Measurements from ENCODE around the gene TAX1BP1.
"Not testable (repeated sequence)": the region's sequence is repeated elsewhere in the genome, so short reads cannot be mapped to it uniquely, and the experiment has no call there.

The TAX1BP1 gene

DNA sequence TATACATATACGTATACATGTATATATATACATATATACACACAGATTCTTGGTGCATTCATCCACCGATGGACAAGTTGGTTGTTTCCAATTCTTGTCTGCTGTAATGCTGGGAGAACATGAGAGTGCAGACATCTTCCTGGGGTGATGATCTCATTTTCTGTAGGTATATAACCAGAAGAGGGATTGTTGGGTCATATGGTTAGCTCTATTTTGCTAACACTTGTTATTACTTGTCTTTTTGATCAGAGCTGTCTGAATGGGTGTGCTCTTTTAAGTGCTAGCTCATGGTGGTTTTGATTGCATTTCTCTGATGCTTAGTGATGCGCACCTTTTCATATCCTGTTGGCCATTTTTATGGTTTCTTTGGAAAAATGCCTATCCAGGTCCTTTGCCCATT, 106.4 kb downstream of the TAX1BP1 start:
- no peak for DNase-seq

DNA sequence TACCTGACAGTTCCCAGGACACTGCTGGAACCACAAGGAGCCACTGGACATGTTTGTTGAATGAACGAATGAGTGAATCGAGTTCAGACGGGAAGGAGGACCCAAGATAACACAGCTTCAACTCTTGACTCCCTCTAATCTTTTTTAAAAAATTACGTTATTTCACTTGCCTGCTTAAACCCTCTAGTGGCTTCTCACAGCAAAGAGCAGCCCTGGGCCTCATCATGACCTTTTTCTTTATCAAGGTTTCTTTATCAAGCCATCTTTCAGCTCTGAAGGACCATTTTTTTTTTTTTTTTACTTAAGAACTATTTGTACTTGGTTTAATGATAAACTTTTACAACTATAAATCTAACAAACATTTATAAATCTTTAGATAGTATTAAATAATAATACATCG, 110.6 kb downstream of the TAX1BP1 start:
- DNase-seq, result no peak

DNA sequence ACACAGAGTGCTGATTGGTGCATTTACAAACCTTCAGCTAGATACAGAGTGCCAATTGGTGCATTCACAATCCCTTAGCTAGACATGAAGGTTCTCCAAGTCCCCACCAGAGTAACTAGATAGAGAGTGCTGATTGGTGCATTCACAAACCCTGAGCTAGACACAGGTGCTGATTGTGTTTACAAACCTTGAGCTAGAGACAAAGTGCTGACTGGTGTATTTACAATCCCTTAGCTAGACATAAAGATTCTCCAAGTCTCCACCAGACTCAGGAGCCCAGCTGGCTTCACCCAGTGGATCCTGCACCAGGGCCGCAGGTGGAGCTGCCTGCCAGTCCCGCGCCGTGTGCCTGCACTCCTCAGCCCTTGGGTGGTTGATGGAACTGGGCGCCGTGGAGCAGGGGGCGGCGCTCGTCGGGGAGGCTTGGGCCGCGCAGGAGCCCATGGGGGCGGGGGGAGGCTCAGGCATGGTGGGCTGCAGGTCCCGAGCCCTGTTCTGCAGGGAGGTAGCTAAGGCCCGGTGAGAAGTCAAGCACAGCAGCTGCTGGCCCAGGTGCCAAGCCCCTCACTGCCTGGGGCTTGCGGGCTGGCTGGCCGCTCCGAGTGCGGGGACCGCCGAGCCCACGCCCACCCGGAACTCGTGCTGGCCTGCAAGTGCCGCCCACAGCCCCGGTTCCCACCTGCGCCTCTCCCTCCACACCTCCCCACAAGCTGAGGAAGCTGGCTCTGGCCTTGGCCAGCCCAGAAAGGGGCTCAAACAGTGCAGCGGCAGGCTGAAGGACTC, 116.9 kb downstream of the TAX1BP1 start:
- DNase-seq, result not testable (repeated sequence)

DNA sequence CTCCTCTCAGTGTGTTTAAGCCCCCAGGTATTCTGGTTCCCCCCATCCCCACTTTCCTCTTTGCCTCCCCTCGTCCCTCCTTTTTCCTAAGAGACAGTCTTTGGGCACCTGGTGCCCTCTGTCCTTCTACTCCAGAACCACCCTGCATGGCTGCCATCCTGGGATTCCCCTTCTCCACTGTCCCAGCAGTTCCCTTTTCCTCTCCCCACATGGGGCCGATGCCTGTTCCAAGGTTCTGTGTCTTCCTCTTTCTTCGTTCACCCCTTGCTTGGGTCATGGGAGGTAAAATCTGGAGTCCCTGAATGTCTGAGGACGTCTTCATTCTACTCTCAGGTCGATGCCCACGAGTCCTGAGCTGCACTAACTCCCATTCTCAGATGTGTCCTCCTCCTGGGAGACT, 120.8 kb downstream of the TAX1BP1 start:
- DNase-seq, result no peak

DNA sequence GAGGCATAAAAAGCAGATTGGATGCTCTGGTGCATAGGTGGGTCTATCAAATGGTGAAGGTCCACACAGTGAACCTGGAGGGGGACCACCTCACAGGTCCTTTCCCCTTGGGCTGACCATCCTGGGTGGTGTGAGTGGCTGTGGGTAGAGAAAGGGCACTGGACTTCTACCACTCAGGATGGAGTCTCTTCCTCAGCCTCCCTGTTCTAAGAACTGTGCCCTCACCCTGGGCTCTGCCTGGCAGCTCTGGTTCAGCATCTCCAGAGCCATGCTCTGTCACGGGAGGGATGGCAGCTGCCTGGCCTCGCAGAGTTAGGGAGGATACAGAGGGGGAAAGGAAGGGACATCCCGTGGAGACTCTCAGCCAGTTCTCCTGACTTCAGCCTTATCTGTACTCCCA, 121.8 kb downstream of the TAX1BP1 start:
- no peak for DNase-seq

DNA sequence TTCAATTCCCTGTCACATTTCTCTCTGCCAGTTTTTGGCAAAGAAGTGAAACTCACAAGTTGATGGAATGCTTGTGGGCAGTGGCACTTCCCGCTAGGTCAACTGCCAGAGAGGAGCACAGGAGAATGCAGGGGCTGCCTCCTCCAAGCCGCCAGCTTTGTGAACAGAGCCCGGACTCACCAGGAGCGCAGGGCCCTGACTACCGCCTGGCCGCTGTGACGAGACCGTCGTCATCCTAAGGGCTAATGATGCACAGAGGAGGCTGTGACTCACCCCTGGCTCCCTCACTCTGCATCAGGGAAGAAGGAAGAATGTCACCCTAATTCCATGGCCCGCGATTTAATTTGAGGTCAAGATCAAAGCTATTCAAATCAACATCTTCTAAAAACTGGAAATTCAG, 123.9 kb downstream of the TAX1BP1 start:
- no peak for DNase-seq

DNA sequence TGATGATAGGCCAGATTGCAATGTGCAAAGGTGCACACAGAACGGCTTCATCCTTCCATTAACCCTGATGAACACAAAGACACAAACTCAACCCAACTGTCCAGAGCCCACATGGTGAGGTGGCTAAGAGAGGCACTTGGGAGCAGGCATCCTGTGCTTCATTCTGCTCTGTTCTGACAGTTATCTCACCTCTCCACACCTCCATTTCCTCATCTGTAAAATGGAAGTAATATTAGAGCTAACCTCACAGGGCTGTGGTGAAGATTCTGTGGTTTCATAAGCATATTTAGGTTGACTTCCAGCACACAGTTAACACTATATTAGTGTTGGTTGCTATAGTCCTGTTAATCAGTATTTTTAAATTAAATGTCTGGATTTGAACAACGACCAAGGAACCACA, 126.3 kb downstream of the TAX1BP1 start:
- no peak for DNase-seq

DNA sequence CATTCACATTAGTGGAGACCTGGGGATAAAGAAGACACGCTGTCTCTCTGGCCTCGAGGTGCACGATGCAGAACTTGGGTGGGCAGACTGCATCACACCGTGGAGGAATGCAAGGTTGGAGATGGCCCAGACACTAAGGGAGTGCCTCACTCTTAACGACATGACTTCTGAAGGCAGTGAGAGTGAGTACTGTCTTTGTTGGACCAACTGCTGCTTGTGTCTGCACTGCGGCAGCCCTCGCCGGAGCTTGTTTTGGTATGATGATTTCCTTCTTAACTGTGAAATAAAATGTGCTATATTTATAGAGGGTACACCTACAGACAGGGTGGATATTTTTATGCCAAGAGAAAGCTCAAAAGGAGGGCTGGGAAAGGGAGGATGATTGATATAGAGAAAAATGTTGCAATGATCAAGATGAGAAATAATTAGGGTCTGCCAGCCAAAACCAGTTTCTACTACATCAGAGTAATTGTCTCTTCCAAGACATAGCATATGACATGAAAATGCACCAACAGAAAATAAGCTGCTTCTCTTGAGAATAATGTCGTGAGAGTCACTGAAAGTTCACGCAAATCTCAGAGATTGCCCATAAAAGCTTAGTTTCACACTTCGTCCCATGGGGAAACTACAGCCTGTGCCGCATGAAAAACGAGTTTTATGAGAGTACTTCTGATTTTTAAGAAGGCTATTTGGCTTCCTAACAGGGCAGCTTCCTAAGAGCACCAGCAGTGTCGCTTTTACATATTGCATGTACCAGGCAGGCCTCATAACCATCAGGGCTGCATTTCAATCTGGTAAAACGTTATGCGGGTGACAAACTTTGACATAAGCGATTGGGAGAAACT, 127.1 kb downstream of the TAX1BP1 start:
- no peak for DNase-seq

DNA sequence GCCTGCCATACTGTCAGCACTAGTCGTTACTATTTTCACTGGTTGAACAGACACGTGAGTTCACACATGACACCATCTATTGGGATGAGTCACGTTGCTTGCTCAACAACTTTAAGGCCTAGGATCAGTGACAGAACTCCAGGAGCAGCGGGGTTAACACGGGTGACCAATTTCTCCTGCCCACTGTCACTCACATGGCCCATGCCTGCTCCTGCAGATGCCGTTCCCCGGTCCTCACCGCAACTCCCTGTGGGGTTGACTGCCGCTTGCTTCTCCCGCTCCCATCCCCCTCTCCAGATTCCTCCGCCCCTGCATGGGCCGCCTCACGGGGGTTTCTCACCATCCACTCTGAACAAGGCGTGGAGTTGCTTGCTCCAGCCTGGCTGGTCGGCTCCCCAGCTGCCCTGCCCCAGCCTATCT, 128.2 kb downstream of the TAX1BP1 start:
- no peak for DNase-seq

DNA sequence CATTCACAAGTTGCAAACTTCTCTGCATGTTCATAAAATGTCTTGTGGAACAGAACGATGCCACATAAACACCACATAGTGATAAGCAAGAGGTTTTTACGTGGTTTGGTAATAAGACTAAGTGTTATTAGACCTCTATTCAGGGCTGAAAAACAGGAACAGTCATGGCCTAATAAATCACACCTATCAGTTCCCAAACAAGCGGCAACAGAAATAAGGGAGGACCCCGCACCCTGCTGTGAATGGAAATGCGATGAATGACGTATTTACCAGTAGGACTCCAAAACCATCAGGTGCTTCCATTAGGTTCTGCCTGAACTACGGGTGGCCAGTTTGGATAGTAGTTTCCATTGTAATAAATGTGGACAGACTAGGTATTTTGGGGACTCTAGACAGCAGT, 129.1 kb downstream of the TAX1BP1 start:
- no peak for DNase-seq

DNA sequence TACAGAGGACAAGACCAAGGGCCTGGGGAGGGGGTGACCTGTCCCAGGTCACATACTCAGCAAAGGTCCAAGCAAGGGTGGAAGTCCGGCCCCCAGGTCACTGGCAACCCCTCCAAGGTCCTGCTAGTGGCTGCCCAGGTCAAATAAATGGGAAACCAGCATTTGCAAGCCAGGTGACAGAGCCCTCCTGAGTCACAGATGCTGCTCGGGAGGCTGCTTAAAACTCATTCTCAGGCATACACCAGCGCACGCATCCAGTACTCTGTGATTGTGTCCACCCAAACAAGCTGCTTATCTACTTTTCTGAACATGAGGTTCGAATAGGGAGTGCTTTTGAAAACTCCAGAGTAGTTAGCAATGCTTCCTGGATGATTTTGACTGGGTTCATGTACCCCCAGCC, 130.6 kb downstream of the TAX1BP1 start:
- DNase-seq, result no peak

DNA sequence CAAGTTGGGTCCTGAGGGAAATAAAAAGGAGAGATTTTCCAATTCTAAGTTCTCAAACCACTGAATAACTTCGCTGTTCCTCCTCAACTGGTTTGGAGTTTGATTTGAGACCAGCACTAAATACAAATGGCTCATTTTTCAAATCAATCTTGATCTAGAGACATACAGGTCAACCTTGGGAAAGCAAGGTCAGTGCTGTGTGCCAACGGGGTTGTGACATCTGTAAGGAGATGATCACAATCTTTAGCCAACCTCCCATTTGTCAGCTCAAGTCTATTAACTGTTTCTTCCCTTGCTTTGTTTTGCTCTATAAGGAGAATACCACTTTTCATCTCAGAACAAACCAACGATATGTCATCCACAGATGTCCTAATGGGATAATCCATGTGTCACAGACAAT, 131.1 kb downstream of the TAX1BP1 start:
- no peak for DNase-seq

DNA sequence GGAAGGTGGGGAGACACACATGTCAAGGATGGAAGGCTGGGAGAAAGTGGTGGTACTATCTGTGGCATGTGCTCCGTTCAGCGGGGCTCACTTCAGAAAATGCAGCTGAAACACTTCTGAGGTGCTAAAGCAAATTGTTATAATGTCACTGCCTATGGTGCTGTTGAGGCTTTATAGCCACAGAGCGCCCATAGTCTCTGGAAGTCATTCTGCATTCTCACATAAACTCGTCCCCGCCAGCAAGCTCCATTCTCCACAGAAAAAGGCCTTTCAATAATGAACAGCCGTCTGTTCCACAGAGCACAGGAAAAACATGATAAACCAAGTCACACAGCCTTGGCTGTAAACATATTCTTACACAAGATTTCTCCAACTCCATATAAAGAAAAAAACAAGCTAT, 131.9 kb downstream of the TAX1BP1 start:
- DNase-seq, result no peak

DNA sequence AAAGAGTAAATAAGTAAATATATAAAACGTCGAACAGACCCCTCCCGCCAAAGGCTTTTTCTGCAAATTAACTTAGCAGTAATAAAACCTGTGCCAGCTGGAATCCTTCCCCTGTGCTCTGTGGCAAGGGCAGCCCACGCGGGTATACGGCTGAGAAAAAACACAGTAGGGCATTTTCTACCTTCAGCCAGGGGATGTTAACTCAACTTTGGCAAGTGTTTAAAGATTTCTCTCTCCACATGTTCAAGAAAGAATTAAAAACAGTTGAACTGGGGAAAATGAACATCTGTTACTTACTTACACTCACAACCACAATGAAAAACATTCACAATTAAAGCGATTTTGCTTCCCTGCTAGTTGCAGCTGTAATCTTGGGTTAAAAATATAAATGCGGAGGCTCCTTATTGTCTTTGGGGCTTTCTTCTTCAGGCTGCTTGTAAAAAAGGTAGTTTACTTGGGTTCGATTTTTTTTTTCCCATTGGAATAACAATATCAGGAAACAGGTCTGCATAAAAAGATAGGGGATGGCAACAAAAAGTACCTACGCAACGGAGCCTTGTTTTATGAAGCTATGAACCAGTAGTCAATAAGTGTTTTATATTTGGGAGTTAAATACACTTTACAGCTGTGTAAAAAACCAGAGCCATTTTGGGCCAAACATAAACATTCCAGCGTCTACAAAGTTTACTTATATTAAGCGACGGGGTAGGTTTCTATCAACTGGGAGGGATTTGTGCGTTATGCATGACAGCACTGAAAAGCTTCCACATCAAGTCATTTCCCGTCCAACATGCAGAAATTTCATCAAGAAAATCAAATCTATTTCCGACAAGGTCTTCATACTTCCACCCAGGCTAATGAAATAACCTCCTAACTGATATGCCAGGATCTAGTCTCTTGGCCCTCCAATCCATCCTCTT, 132.7 kb downstream of the TAX1BP1 start:
- DNase-seq, result no peak

DNA sequence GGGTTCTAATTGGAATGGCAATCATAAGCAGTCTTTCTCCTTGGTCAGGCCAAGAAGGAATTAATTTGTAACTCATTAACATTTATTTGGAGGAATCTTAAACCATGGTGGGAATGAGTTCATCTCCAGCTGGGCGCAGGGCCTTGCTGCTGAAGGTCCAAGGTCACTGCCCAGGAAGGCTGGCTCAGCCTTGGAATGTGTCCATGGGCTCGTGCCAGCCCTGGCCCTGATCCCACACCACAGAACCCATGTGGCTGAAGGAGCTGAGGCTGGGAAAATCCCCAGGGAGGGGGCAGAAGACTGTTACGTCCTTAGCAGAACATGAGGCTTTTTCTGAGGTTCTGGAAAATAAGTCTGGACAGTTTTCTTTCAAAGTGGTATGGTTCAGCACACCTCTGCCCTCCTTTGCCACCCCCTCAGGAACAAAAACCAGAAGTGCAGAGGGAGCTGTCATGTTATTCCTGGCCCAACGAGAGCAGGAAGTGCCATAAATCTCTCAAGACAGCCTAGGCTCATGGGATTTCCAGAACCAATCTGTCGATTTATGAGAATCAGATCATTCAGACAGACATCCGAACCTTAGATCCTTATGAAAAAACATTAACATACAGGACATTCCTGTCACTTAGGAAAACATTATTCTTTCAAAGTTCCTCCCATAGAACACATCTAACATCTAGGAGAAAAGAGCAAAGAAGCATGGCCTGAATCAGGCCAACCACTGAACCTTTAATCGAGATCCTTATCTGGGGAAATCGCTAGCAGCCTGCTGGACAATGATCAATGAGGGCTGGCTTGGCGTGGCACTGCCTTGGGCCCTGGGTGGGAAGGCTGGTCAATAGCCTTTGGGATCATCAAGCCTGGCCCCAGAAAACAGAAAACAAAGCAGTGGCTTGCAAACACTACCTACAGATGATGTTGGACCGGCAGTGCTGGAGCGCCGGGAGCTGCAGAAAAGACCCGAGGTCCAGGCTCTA, 134.3 kb downstream of the TAX1BP1 start:
- no peak for DNase-seq

DNA sequence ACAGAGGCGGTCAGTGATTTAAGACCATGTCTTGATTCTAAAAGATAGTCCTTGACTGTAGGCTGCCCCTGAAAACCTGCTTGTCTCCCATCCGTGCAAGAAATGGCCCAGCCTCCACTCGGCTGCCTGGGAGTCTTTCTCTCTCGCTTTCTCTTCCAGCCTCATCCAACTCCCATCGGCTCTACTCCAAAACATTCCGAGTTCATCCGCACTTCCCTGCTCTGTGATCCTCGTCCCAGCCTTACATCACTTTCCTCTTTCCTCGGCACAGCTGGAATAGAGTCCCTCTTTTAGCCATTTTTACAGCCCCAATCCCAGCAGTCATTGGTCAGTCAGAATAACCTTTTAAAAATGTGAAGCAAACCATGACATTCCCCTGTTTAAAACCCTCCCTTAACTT, 135.1 kb downstream of the TAX1BP1 start:
- no peak for DNase-seq

DNA sequence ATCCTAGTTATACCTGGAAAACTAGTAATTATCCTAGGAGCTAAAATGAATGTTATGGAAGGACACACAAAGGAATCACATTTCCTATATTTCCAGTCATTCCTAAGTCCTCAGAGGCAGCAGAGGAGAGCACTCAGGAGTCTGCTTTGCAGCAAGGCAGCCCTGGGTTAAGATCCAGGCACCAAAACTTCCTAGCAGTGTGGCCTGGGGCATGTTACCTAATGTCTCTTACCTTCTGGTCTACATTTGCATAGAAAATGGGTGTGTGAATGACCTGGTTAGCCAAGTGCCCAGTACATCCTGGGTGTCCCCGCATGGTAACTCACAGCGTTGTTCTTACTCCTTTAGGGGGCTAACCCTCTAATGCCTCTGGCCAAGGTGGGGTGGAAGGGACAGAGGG, 135.9 kb downstream of the TAX1BP1 start:
- DNase-seq, result no peak

DNA sequence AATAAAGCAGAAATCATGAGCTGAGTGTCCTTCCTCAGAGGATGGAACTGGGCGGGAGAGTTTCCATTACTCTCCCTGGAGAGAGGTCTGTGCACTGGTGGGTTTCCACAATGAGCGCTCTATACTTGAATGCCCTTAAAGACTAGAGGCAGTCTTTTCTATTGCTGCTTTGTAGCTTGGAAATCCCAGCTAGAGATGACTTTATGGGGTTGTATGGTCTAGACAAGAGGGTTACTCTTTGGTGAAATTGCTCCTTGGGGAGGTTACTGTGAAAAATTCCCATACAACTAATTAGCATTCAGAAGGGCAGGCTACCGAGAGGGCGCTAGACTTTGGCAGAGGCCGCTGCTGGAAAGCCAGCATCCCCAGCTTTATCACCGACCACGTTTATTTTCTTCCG, 136.8 kb downstream of the TAX1BP1 start:
- DNase-seq, result no peak

All from NCI-H2029 treated with DMSO at 0.1 percent for 48 hours (cell line).